Measurements from ENCODE around the gene F2RL2.

DNA sequence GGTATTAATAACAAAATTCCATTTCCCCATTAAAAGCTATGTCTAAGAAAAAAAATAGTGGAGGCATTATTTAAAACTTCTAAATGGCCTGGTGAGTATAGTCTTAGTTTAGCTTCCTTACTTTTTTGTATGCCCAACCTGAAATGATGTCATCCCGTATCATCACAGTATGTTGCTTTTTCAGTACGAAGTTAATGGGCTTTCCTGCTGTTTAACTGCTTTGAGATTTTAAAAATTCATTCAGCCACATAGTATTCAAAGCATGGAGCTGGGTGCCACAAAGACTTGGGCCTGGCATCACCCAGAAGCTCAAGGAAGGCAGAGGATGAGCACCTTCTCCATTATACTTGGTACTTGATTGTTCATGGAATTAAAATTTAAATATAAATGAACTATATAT, 7.4 kb downstream of the F2RL2 start:
- TF ChIP-seq, protein P1, sequence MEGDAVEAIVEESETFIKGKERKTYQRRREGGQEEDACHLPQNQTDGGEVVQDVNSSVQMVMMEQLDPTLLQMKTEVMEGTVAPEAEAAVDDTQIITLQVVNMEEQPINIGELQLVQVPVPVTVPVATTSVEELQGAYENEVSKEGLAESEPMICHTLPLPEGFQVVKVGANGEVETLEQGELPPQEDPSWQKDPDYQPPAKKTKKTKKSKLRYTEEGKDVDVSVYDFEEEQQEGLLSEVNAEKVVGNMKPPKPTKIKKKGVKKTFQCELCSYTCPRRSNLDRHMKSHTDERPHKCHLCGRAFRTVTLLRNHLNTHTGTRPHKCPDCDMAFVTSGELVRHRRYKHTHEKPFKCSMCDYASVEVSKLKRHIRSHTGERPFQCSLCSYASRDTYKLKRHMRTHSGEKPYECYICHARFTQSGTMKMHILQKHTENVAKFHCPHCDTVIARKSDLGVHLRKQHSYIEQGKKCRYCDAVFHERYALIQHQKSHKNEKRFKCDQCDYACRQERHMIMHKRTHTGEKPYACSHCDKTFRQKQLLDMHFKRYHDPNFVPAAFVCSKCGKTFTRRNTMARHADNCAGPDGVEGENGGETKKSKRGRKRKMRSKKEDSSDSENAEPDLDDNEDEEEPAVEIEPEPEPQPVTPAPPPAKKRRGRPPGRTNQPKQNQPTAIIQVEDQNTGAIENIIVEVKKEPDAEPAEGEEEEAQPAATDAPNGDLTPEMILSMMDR (IDR thresholded peaks at IDR 0.05; ENCODE audit: low read depth, low read length, poor library complexity, severe bottlenecking): no peak
- no peak for TF ChIP-seq EZH2phosphoT487 (IDR thresholded peaks at IDR 0.05; ENCODE audit: borderline replicate concordance, low read length)
